HG03175 (cell line): ENCODE data around the gene NRIP3.
"Not testable (repeated sequence)": the region's sequence is repeated elsewhere in the genome, so short reads cannot be mapped to it uniquely, and the experiment has no call there.

Experiments
- ATAC-seq: cut with Tn5 transposase; IDR thresholded peaks from one replicate; pipeline ENCODE4 v1.9.1; 2021; ENCODE audit warnings: mild to moderate bottlenecking, moderate library complexity; ENCODE audit not compliant: unreplicated experiment

Gene NRIP3

DNA sequence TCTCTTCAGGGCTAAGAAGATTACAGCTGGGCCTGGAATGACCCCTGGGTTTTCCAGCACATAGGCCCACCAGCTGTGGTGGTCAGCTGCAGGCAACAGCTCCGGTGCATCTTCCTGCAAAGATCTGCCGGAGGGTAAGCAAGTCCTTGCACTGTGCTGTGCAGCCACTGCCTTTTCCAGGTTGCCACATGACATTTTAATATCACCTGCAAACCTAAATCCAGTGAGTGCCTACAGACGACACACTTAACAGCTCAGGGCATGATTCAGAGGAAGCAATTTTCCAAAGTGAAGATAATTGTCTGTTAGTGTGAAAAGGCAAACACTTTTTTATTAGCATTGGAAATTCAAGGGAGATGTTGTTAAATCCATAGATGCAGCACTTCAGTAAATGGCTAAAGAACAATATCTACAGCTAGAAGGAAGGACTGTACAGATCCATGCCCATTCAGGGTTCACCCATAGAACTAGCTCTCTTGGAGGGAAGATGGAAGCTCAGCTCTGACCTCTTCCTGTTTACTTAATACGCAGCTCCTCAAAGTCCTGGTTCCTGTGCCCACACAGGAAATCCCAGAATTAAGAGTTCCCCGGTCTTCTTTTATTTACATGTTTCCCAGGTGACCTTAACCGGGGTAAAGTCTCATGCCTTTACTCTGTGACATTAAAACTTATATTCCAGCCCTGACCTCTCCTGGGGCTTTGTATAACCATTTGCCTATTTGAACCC is 13.3 kb upstream of the NRIP3 start:
- no peak for ATAC-seq

DNA sequence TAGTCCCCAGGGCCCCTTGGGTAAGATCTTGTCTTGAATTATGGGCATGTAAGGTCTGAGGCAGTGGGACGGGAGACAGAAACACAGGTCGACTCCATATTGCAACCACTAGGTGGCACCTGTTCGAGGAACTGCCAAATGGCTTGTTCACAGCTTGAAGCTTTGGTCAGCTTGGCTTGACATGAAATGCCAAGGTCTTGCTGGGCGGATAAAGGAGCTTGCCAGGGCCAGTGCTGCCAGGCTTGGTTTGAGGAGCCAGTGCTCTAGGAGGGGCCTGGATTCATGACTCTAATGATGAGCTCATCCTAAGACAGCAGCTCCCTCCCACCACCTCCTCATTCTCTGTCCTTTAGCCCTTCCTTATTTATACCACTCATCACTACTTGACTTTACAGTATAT is 11.9 kb upstream of the NRIP3 start:
- peak; percentile 74 for ATAC-seq

DNA sequence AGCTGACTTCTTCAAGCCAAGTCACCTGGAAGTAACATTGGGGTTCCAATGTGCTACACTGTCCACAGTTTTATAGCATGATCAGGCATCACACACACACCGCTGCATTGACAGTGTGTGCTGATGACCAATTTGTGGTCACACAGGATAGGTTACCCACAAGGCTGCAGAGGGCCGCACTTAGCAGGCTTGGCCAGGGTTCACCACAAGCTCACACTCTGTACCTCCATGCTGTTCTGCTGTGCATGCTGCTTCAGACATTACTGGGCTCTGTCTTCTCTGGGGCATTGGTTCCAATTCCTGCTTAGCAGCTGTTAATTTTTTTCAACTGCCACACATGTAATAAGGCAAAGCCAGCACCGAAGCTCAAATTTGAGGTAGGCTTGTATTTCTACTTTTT is 11.0 kb upstream of the NRIP3 start:
- no peak for ATAC-seq

DNA sequence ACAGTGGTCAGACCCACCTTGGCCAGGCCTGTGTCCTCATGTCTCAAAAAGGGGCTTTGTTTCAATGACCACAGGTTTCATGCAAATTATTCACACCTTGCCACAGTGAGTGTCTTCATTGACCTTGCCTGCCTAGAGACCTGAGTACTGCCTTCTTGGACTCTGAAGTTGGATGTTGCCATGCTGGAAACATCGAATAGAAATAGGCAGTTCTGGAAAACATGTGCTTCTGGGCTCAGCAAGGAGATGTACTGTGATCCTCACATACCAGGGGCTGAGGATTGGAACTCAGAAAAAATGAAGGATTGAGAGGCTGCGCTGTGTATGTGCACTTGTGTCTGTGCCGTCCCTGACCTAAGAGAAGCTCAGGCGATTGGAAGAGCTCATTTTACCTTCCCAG is 9.6 kb upstream of the NRIP3 start:
- no peak for ATAC-seq

DNA sequence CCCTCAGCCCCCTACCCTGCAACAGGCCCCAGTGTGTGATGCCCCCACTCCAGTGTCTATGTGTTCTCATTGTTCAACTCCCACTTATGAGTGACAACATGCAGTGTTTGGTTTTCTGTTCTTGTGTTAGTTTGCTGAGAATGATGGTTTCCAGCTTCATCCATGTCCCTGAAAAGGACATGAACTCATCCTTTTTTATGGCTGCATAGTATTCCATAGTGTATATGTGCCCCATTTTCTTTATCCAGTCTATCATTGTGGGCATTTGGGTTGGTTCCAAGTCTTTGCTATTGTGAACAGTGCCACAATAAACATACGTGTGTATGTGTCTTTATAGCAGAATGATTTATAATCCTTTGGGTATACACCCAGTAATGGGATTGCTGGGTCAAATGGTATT is 5.7 kb upstream of the NRIP3 start:
- not testable (repeated sequence) for ATAC-seq

DNA sequence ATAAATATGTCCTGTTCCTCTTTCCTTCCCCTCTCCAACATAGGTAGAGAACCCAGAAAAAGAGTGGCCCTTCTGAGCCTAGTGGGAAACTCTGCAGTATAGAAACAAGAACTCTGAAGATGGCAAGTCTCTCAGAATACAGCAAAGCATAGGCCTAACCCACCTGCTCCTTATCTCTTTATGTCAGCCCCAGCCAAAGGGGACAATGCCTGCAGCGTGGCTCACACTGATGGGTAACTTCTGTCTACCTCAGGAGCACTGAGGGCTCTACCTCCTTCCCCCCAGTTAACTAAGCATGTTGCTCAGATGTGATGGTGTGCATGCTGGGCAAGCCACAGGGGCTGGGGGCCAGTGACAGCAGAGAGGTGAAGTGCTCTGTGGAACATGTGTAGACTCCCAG is 4.9 kb upstream of the NRIP3 start:
- no peak for ATAC-seq

DNA sequence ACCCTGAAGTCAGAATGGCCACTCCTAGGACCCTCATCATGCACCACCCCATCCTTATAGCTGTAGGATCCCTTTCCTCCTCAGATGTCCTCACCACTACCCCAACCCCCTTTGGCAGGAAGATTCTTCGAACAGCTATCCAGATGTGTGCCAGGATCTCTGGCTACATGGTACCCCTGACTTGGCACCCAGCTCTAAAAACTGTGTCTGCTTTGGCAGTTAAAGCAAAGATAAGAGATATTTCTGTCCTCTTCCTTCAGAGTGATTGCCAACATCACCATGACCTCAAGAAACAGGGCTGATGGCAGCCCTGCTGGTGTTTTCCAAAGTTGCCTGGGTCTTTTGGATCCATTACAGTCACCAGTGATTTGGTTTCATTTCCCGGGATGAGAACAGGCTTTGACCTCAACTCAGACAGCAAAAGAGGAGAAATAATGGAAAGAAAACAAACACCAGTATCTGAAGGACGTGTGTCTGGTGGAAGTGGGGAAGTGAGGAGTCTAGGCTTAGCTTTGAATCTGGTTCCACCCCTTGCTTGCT is 4.3 kb upstream of the NRIP3 start:
- ATAC-seq, result no peak

DNA sequence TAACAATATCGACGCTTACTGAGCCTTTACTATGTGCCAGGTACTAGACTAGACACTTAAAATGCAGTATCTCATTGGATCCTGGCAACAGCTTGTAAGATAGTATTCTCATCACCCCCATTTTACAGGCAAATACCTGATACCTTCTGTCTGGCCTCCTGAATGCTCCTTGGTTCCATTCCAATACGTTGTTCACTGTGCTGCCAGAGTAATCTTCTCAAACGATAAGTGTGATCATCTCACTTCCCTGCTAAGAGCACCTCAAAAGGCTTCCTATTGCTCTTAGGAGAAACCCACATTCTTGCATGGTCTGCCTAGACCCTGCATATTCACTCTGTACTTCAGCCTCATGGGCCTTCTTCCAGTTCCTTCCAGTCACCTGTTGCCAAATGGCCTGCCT is 1.3 kb upstream of the NRIP3 start:
- no peak for ATAC-seq

DNA sequence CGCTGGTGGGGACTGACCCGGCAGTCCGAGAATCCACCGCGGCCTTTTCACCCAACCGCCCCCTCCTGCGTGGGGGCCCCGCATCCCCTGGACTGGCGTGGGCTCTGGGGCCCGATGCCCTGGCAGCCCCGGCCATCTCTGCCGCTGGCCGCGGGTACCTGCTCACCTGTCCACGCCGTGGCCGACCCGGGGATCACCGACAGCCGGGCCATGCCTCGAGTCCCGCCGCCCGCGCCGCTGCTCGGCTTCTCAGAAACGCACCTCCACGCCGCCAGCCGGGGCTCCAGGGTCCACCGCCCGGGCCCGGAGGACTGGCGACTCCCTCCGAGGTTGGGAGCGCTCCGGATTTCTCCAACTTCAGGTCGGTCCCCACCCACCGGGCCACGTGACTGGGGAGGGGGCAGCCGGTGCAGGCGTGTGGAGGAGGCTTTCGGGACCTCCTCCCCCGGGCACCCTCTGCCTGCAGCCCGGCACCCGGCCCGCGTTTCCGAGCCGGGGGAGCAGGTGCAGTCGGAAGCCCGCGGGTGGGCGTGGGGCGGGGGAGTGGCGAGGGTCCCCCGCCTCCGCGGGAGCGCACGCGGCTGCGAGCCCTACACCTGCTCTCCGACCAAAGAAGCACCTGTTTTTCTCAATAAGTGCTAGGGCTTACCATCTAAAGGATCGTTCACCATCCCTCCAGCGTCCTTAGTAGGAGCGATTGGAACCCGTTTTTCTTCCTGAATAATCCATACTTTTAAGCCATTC is 554 bp upstream of the NRIP3 start:
- ATAC-seq, result no peak

DNA sequence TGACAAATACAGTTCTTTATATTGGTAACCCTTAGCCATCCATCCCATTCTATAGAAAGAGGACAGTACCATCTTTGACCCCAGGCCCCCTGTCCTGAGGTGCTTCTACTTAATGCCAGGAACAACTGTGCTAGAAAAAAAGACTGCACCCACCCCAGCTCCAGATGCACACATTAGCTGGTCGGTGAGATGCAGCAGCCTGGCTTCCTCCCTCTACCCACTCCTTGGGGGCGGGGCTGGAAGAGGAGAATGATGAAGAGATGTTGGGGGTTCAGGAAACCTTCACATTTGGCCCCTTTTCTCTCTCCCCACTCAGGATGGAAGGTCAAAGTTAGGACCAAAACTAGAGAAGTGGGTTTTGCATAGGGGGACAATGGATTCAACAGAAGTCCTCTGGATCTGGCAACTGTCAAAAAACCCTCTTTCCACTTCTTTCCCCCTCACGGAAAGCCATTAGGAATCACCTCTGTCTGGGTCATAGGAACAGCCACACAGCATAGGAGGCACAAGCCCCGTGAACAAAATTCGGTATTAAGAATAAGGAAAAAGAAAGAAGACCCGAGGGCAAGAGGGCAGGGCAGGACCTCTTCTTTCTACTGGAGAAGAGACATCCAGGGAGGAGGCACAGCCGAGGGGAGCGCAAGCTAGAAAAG is 755 bp downstream of the NRIP3 start:
- ATAC-seq, result no peak

DNA sequence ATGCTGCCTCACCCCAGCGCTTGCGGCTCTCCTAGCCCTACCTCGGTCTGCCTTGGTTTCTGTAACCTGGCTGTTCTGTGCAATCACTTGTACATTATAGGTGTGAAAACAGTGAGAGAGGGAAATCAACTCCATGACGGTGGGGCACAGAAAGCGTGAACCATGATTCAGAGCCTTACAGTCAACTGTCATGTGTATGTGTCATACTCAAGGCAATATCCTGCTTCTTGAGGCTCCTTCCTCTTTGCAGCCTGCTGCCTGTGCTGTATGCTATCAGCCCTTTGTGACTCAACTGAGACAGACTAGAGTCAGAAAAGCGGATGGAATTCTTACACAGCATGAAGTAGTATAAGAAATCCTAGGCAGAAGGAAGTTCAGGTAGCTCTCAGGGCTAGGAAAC is 2.1 kb downstream of the NRIP3 start:
- no peak for ATAC-seq

DNA sequence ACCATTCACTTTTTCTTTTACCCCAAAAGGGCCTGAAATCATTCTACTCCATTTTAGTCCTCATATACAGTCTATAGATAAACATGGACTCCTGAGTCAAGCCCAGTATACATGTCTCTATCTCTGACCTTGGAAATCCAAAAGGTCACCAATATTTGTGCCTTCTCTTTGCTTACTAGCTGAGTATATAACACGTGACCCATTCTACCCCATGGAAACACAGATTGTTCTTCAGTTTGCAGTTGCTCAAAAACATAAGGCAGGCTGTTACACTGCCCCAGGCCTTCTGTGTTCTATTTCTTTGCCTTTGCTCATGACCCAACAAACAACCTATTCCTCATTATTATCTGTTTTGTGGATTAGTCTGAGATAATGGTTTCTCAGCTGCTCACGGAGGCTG is 5.8 kb downstream of the NRIP3 start:
- ATAC-seq, result no peak

DNA sequence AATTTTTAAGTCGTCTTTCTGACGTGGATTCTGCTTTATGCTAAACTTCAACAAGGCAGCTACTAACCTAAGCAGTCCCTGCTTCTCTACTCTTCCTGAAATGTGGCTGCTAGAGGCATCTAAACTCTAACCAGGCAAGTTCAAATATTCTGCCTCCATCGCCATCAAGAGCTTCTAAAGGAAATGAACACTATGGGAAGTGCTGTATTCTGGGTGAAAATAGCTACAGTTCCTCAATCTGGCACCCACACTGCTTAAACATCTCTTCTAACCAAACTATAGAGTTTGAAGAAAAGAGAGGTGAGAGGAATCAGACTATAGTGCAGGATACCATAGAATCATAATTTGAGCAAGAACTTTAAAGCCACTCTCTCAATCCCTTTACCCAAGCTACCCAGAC is 6.3 kb downstream of the NRIP3 start:
- ATAC-seq, result no peak

DNA sequence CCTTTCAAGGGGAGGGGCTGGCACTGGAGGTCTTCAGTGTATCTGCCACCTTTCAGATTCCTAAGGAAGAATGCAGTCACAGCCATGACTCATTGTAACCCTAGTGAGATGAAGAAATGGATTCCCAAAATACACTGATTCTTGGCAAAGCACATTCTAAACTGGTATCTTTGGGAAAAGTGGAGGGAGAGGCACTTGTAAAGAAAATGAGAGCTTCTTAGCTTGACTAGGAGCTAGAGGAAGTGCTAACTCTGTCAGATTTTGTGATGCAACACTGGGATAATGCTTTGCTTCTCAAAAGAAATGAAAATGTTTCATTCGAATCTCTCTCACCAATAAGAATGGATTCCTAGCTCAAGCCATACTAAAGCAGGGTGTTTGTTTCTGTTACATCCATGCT is 14.3 kb downstream of the NRIP3 start:
- ATAC-seq, result no peak

DNA sequence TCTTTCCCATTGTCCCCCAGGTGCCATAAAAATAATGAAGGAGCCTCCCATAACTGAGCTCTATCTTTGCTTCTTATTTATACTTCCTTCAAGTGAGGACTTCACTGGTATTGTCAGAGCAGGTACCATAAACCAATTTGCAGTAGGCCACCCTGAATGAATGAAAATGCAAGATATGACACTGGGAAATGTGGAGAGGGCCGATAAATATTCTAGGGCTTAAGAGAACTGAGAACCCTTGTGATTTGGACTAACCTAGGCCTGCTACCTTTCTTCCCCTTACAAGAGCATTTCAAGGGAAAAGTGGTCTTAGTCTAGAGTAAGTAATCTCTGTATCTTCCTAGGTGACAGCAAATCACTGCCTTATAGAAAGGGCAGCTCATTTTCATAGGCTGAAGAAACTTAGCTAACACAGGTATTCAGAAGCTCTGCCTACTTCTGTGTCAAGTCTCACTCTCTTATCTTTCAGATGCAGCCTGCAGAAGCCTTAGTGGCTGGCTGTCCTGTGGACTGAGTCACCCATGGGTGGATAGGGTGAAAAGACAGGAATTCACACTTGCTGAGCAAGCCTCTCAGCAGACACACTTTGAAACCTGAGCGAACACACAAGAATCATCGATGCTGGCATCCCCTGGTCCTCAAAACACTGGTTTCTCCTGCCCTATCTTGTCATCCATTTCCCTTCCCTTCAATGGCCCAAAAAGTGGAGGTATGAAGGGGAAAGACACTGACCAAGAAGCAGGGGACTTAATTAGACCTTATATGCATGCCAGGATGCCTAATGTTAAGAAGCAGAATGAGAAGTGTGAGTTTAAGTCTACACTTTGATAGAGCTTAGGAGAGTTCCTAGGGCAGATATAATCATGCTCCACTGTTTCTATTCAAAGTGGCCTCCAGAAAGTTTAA is 15.2 kb downstream of the NRIP3 start:
- ATAC-seq, result no peak

DNA sequence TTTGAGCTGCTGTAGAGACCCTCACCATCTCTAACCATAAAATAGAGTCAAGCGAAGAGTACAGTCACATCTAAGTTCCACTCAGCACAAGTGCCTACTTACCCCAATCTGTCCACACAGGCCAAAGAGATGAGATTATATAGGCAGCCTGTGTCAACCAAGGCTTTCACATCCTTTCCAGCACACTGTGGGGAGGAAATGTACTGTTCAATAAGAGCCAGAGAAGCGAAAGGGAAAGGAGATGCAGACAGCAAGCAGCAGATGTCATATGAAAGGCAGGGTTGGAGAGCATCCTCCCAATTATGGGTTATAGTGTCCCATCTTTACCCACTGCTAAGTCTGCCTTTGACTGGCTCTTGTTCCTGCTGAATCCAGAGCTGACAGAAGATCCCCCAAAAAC is 16.4 kb downstream of the NRIP3 start:
- ATAC-seq, result peak; percentile 50

DNA sequence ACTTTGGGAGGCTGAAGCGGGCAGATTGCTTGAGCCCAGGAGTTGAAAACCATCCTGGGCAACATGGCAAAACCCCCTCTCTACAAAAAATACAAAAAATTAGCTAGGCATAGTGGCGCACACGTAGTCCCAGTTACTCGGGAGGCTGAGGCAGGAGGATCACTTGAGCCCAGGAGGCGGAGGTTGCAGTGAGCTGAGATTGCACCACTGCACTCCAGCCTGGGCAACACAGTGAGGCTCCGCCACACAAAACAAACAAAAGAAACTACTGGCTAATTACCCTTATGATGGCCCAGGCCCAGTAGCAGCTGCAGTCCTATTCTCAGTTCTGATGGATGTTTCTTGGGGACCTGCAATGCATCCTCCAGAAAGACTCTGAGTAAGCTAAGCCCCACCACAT is 17.0 kb downstream of the NRIP3 start:
- not testable (repeated sequence) for ATAC-seq

DNA sequence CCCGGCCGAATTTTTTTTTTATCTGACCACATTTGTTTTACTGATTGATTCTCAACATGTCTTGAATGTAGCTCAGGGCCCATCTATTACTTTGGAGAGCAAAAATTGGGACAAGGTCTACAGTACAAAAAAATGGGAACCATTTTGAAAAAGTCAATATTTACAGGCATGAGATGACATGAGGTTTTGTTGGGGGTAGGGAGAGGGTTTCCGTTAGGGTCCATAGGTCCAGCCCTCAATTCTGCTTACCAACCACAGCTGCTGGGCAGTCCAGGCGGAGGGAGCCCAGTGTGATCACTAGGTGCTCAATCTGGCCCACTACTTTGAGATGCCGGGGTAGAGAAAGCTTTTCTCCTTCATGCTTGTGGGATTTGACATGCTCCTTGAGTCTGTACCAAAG is 18.3 kb downstream of the NRIP3 start:
- ATAC-seq, result no peak

DNA sequence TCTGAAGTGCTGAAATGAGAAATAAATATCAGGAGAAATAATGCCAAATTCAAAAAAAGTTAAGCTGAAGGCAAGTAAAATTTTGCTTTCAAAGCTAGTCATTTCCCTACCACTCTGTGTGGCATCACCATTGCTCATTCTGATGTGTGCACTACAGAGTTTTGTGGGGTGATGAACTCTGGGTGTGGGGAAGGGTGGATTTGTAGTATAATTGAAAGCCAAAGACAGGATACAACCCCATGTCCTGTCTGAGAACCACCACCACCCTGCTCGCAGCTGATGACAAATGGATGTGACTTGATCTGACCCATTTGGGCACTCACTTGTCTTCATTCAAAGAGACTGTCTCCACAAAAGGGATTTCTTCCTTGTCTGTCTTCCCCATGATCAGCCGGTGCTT is 20.2 kb downstream of the NRIP3 start:
- no peak for ATAC-seq

DNA sequence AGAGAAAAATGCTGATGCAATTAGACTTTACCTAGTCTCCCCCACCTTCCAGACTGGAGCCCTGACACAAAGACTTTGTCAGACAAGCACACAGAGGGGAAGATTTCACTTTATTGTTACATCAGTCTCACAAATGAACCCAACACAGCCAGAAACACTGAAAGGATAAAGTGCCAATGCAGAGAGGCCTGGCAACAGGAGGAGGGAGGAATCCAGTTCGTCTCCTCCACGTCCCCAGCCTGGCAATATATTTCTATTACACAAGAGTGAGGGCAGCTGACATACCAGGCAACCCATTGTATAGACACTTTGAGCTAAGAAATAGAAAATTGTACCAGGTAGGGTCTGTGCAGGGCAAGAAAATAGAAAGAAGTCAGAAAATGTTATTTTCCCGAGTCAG is 23.3 kb downstream of the NRIP3 start:
- ATAC-seq, result no peak

DNA sequence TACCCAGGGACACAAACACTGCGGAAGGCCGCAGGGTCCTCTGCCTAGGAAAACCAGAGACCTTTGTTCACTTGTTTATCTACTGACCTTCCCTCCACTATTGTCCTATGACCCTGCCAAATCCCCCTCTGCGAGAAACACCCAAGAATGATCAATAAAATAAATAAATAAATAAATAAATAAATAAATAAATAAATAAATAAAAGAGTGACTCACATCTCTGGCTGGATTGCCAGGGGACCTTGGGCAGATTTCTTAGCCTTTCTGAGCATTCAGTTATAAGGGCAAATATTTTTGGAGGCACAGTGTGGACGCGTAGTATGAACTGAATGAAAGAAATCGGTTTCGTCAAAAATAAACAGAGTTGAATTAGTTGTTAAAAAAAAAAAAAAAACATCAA is 24.4 kb downstream of the NRIP3 start:
- ATAC-seq, result not testable (repeated sequence)
